GM23338 (cell line): Measurements from ENCODE around the gene EDNRA. TPM values are rescaled to one million over a fixed set of nuclear protein-coding genes. Genes with fewer than 3 reads are reported as not detected.

Source experiments
- ATAC-seq: fragments of 200-7000 bp; cut with Tn5 transposase; 3 replicates; pipeline ENCODE4 v1.9.1; 2020
- DNase-seq: peaks from one replicate; pipeline ENCODE4 v3.0.0-alpha.2; 2015; ENCODE audit warnings: low spot score
- H2AFZ ChIP-seq: fragments of 200-600 bp; sonication (generic); 2 replicates; pipeline ENCODE4 v1.8.0; 2016; ENCODE audit warnings: antibody characterized with exemption, mild to moderate bottlenecking, moderate library complexity
- H3F3A ChIP-seq: fragments of 200-600 bp; sonication (generic); replicated peaks from 2 replicates; pipeline ENCODE4 v1.8.0; 2017; ENCODE audit warnings: antibody characterized with exemption, mixed run types, low read depth
- H3K27ac ChIP-seq: fragments of 200-600 bp; sonication (generic); 2 replicates; pipeline ENCODE4 v1.6.1; 2016; ENCODE audit warnings: low read depth
- H3K27me3 ChIP-seq: fragments of 200-600 bp; sonication (generic); 2 replicates; pipeline ENCODE4 v1.8.0; 2016; ENCODE audit warnings: mild to moderate bottlenecking, mixed run types, moderate library complexity; ENCODE audit not compliant: insufficient read depth
- H3K36me3 ChIP-seq: fragments of 200-600 bp; sonication (generic); 2 replicates; pipeline ENCODE4 v1.8.0; 2016; ENCODE audit warnings: mild to moderate bottlenecking; ENCODE audit not compliant: insufficient read depth
- H3K4me1 ChIP-seq: fragments of 200-600 bp; sonication (generic); 2 replicates; pipeline ENCODE4 v1.8.0; 2016; ENCODE audit warnings: mild to moderate bottlenecking, moderate library complexity; ENCODE audit not compliant: insufficient read depth
- H3K4me2 ChIP-seq: fragments of 200-600 bp; sonication (generic); 2 replicates; pipeline ENCODE4 v1.7.1; 2017; ENCODE audit warnings: mixed run types
- H3K4me3 ChIP-seq: fragments of 200-600 bp; sonication (generic); 2 replicates; pipeline ENCODE4 v1.6.1; 2016; ENCODE audit warnings: mixed run types
- H3K79me2 ChIP-seq: fragments of 200-600 bp; sonication (generic); replicated peaks from 2 replicates; pipeline ENCODE4 v1.8.0; 2017; ENCODE audit warnings: mild to moderate bottlenecking; ENCODE audit not compliant: insufficient read depth
- H3K9me2 ChIP-seq: fragments of 200-600 bp; sonication (generic); 2 replicates; pipeline ENCODE4 v1.8.0; 2017; ENCODE audit not compliant: insufficient read depth
- H4K20me1 ChIP-seq: fragments of 200-600 bp; sonication (generic); replicated peaks from 2 replicates; pipeline ENCODE4 v1.8.0; 2017; ENCODE audit warnings: mild to moderate bottlenecking; ENCODE audit not compliant: insufficient read depth
- H3K27ac Mint-ChIP-seq: 2 replicates; pipeline ENCODE4 v1.8.0; 2020; ENCODE audit warnings: inconsistent platforms, mild to moderate bottlenecking, moderate library complexity, mixed read lengths
- H3K27me3 Mint-ChIP-seq: 3 replicates; pipeline ENCODE4 v1.8.0; 2022; ENCODE audit warnings: low read depth, mild to moderate bottlenecking, moderate library complexity, mixed read lengths, inconsistent platforms; ENCODE audit not compliant: insufficient read depth, poor library complexity
- H3K36me3 Mint-ChIP-seq: 3 replicates; pipeline ENCODE4 v1.8.0; 2021; ENCODE audit warnings: low read depth, mild to moderate bottlenecking, inconsistent platforms, moderate library complexity, mixed read lengths
- H3K4me1 Mint-ChIP-seq: 3 replicates; pipeline ENCODE4 v1.8.0; 2020; ENCODE audit warnings: mild to moderate bottlenecking, inconsistent platforms, mixed read lengths
- H3K4me3 Mint-ChIP-seq: 3 replicates; pipeline ENCODE4 v1.8.0; 2021; ENCODE audit warnings: moderate library complexity, mild to moderate bottlenecking, inconsistent platforms, mixed read lengths
- H3K9me3 Mint-ChIP-seq: 3 replicates; pipeline ENCODE4 v1.8.0; 2020; ENCODE audit warnings: moderate library complexity, mild to moderate bottlenecking, inconsistent platforms, mixed read lengths
- CREB1 ChIP-seq: fragments of 250-450 bp; sonication (Bioruptor Pico); IDR thresholded peaks from 2 replicates; pipeline ENCODE4 v1.5.0; 2020; ENCODE audit warnings: low read depth, mild to moderate bottlenecking, moderate library complexity
- CTCF ChIP-seq, 2 experiments: fragments of 200-600 bp in 1 of 2; sonication (generic) in 1 of 2; conservative IDR thresholded peaks; 2 replicates each; pipeline versions ENCODE4 v1.5.1 to v1.6.1; 2016 to 2017; ENCODE audit warnings: antibody characterized with exemption in 2 of 2, low read depth in 2 of 2, mild to moderate bottlenecking in 2 of 2, moderate library complexity in 1 of 2
- ETS1 ChIP-seq: IDR thresholded peaks from 2 replicates; pipeline ENCODE4 v1.6.1; 2016; ENCODE audit warnings: antibody characterized with exemption
- EZH2 ChIP-seq: fragments of 200-600 bp; sonication (generic); IDR thresholded peaks from one replicate; pipeline ENCODE4 v1.8.0; 2017; ENCODE audit warnings: antibody characterized with exemption, mild to moderate bottlenecking, low read depth; ENCODE audit not compliant: unreplicated experiment
- EZH2phosphoT487 ChIP-seq: fragments of 200-600 bp; sonication (generic); IDR thresholded peaks from one replicate; pipeline ENCODE4 v1.8.1; 2018; ENCODE audit warnings: antibody characterized with exemption; ENCODE audit not compliant: unreplicated experiment
- JUNB ChIP-seq: IDR thresholded peaks from one replicate; pipeline ENCODE4 v1.6.1; 2016; ENCODE audit warnings: antibody characterized with exemption; ENCODE audit not compliant: unreplicated experiment
- NANOG ChIP-seq: IDR thresholded peaks from 2 replicates; pipeline ENCODE4 v1.6.1; 2016; ENCODE audit warnings: antibody characterized with exemption, borderline replicate concordance
- POLR2AphosphoS5 ChIP-seq: IDR thresholded peaks from 2 replicates; pipeline ENCODE4 v1.6.1; 2016; ENCODE audit warnings: antibody characterized with exemption, low read depth
- STAT1 ChIP-seq: IDR thresholded peaks from one replicate; pipeline ENCODE4 v1.6.1; 2016; ENCODE audit warnings: antibody characterized with exemption; ENCODE audit not compliant: unreplicated experiment
- ZNF331 ChIP-seq: fragments of 250-450 bp; sonication (Bioruptor Pico); IDR thresholded peaks from 2 replicates; pipeline ENCODE4 v1.5.0; 2020; ENCODE audit warnings: low read depth, mild to moderate bottlenecking, moderate library complexity
- ZNF462 ChIP-seq: fragments of 250-450 bp; sonication (Bioruptor Pico); IDR thresholded peaks from 2 replicates; pipeline ENCODE4 v1.5.0; 2020; ENCODE audit warnings: mild to moderate bottlenecking, moderate library complexity
- polyA plus RNA-seq: library from polyadenylated mRNA; unstranded; fragments of >200 nt; fragmentation: Nextera tagmentation; extraction: Ambion mirVana; gene quantifications from 2 replicates; pipeline ENCODE4 v1.2.1, GENCODE V29; 2016
- total RNA-seq: library from RNA; depleted of rRNA; stranded (reverse); fragments of >200 nt; shearing (Covaris generic); gene quantifications from 2 replicates; pipeline ENCODE4 v1.2.3, GENCODE V29; 2014

EDNRA gene
- total and polyA plus RNA-seq, 2 experiments from 2014 or later: 1.5 to 5.0 TPM

- ATAC-seq (no peak), DNase-seq (no peak)
- Histone ChIP-seq H3K4me3 (no peak overlapping the region), H3K27me3 (no peaks in the 10 kb centered on the region), H3K4me2 (no peak overlapping the region), H4K20me1 (no peaks in the 10 kb centered on the region), H3F3A (no peaks in the 10 kb centered on the region), H3K36me3 (peaks cover 7% of the 10 kb centered on the region; the same call in 1 of the 2 replicates), H3K27ac (no peak overlapping the region), H3K9me2 (no peaks in the 10 kb centered on the region), H3K79me2 (no peaks in the 10 kb centered on the region), H2AFZ (no peak overlapping the region), H3K4me1 (0 out of 2 replicates have a peak, but pooled peaks cover 8% of the 10 kb centered on the region)
- no peak overlapping the region for H3K27ac Mint-ChIP-seq
- H3K4me3 Mint-ChIP-seq: no peak overlapping the region
- peaks cover 8% of the 10 kb centered on the region for H3K4me1 Mint-ChIP-seq
- TF ChIP-seq EZH2: no peak
- H3K27me3 Mint-ChIP-seq: peaks cover 2% of the 10 kb centered on the region
- H3K9me3 Mint-ChIP-seq: peaks cover 20% of the 10 kb centered on the region
- H3K36me3 Mint-ChIP-seq: peaks cover 7% of the 10 kb centered on the region; the same call in 2 of the 3 replicates
Observed at GRCh38 chr4:147583876-147584275, 103.0 kb downstream of the EDNRA start.

- H3K4me3 Mint-ChIP-seq: no peak overlapping the region
- H3K9me2 ChIP-seq: no peaks in the 10 kb centered on the region
- no peak for DNase-seq
- peaks cover 7% of the 10 kb centered on the region; the same call in 2 of the 3 replicates for H3K36me3 Mint-ChIP-seq
- H3K9me3 Mint-ChIP-seq: peaks cover 20% of the 10 kb centered on the region
- H3K27ac ChIP-seq: no peak overlapping the region
- H3K4me2 ChIP-seq: no peak overlapping the region
- peaks cover 14% of the 10 kb centered on the region for H3K4me1 Mint-ChIP-seq
- ATAC-seq: no peak
- H3K27ac Mint-ChIP-seq: no peak overlapping the region
- TF ChIP-seq JUNB (no peak), STAT1 (no peak), CREB1 (CRISPR knock-in tag) (no peak), ZNF462 (CRISPR knock-in tag) (no peak), ZNF331 (CRISPR knock-in tag) (no peak), EZH2phosphoT487 (no peak), ETS1 (no peak), CTCF (conservative IDR thresholded peaks at IDR 0.05; ENCODE audit: low read depth in 2 of 2) (no peak), POLR2AphosphoS5 (no peak), NANOG (no peak)
- no peaks in the 10 kb centered on the region for H3K79me2 ChIP-seq
- 0 out of 2 replicates have a peak, but pooled peaks cover 8% of the 10 kb centered on the region for H3K4me1 ChIP-seq
- no peaks in the 10 kb centered on the region for H3F3A ChIP-seq
- H3K4me3 ChIP-seq: no peak overlapping the region
- H4K20me1 ChIP-seq: no peaks in the 10 kb centered on the region
- no peak overlapping the region for H2AFZ ChIP-seq
- peaks cover 7% of the 10 kb centered on the region; the same call in 1 of the 2 replicates for H3K36me3 ChIP-seq
- no peaks in the 10 kb centered on the region for H3K27me3 ChIP-seq
- peaks cover 2% of the 10 kb centered on the region for H3K27me3 Mint-ChIP-seq
Observed at GRCh38 chr4:147586032-147586431, 105.1 kb downstream of the EDNRA start.
